ENCODE measurements around the gene NPLOC4. TPM values are rescaled to one million over a fixed set of nuclear protein-coding genes. Genes with fewer than 3 reads are reported as not detected.

The NPLOC4 gene
- total and polyA plus RNA-seq, 2 donors (not counting 1 experiment from before 2014, with no cell fraction given) = 70.2 to 101 TPM

GRCh38 chr17:81590121-81590520 lies 46.8 kb downstream of the NPLOC4 start:
- Histone ChIP-seq H3K27ac (ENCODE audit: low read length in 2 of 2) (no peak overlapping the region), H3K36me3 (replicated peaks in 1 of 2; ENCODE audit: control extremely low read depth in 1 of 2, control insufficient read depth in 1 of 2, extremely low read depth in 1 of 2, insufficient read depth in 2 of 2, low read length in 1 of 2) (peaks cover 18 to 66% of the 10 kb centered on the region in 2 experiments), H3K9me3 (ENCODE audit: control extremely low read depth in 1 of 3, control insufficient read depth in 2 of 3, insufficient read depth in 1 of 3, low read length in 2 of 3) (no peaks in the 10 kb centered on the region), H3K9ac (ENCODE audit: low read length) (no peak overlapping the region), H3K27me3 (replicated peaks in 1 of 4; ENCODE audit: control extremely low read depth in 1 of 4, control insufficient read depth in 3 of 4, insufficient read depth in 4 of 4, low read length in 3 of 4) (no peaks in the 10 kb centered on the region), H3K4me3 (ENCODE audit: control extremely low read depth in 1 of 5, extremely low read depth in 1 of 5, insufficient read depth in 1 of 5, low read depth in 2 of 5, low read length in 4 of 5) (no peak overlapping the region), H2AFZ (ENCODE audit: insufficient read depth, low read depth, low read length, poor library complexity, severe bottlenecking) (no peak overlapping the region), H3K4me2 (replicated peaks; ENCODE audit: low read depth, low read length, poor library complexity, severe bottlenecking) (no peak overlapping the region), H3K79me2 (ENCODE audit: control insufficient read depth, insufficient read depth, low read length) (peaks cover 31% of the 10 kb centered on the region), H3K4me1 (ENCODE audit: control insufficient read depth in 2 of 2, insufficient read depth in 2 of 2, low read length in 2 of 2) (no peaks in the 10 kb centered on the region), H4K20me1 (ENCODE audit: control insufficient read depth, insufficient read depth, low read length, poor library complexity, severe bottlenecking) (no peaks in the 10 kb centered on the region)
- ATAC-seq (ENCODE audit: low read depth) (no peak), DNase-seq (no peak)
- intact Hi-C loops (cut with micrococcal nuclease) = no loop called here
- Mint-ChIP-seq H3K27ac (no peak overlapping the region), H3K9me3 (ENCODE audit: insufficient read depth) (no peaks in the 10 kb centered on the region), H3K27me3 (no peaks in the 10 kb centered on the region), H3K4me3 (no peak overlapping the region), H3K4me1 (no peaks in the 10 kb centered on the region)
- POLR2A ChIA-PET = interaction anchor here (1.2 kb wide), 1 partner anchor 11 kb away, joined by 3 read pairs; no protein-coding TSS in a partner anchor
- CTCF ChIA-PET = no interaction called here
- TF ChIP-seq EZH2 (IDR thresholded peaks at IDR 0.05; ENCODE audit: borderline replicate concordance, insufficient read depth, low read depth, low read length, poor library complexity, severe bottlenecking) = no peak
- TF ChIP-seq, protein P1, sequence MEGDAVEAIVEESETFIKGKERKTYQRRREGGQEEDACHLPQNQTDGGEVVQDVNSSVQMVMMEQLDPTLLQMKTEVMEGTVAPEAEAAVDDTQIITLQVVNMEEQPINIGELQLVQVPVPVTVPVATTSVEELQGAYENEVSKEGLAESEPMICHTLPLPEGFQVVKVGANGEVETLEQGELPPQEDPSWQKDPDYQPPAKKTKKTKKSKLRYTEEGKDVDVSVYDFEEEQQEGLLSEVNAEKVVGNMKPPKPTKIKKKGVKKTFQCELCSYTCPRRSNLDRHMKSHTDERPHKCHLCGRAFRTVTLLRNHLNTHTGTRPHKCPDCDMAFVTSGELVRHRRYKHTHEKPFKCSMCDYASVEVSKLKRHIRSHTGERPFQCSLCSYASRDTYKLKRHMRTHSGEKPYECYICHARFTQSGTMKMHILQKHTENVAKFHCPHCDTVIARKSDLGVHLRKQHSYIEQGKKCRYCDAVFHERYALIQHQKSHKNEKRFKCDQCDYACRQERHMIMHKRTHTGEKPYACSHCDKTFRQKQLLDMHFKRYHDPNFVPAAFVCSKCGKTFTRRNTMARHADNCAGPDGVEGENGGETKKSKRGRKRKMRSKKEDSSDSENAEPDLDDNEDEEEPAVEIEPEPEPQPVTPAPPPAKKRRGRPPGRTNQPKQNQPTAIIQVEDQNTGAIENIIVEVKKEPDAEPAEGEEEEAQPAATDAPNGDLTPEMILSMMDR (IDR thresholded peaks at IDR 0.05) = no peak
- WGBS (ENCODE audit: insufficient coverage) = 95% methylated on average over 7 of the region's 8 CpGs

DNA sequence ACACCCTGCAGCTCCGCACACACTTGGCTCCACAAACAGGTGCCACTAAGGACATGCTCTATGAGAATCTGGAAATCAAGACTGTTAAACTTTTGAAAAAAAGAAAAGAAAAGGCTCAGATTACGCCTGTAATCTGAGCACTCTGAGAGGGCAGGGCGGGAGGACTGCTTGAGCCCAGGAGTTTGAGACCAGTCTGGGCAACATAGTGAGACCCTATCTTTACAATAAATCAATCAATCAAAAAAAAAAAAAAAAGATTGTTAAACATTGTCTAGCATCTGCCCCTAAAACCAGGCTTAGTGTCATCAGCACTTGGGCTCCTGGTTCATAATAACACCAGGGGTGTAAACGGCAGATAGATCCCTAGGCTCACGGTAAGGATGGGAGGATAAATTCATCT lies 47.3 kb downstream of the NPLOC4 start:
- H3K4me1 ChIP-seq (ENCODE audit: control insufficient read depth in 2 of 2, insufficient read depth in 2 of 2, low read length in 2 of 2) = no peaks in the 10 kb centered on the region
- no peak overlapping the region for H3K4me2 ChIP-seq (replicated peaks; ENCODE audit: low read depth, low read length, poor library complexity, severe bottlenecking)
- H3K9ac ChIP-seq (ENCODE audit: low read length) = no peak overlapping the region
- ATAC-seq (ENCODE audit: low read depth) (no peak), DNase-seq (no peak)
- H3K36me3 ChIP-seq (replicated peaks in 1 of 2; ENCODE audit: control extremely low read depth in 1 of 2, control insufficient read depth in 1 of 2, extremely low read depth in 1 of 2, insufficient read depth in 2 of 2, low read length in 1 of 2) = peaks cover 18 to 66% of the 10 kb centered on the region in 2 experiments
- H3K27ac Mint-ChIP-seq = no peak overlapping the region
- peaks cover 32% of the 10 kb centered on the region for H3K79me2 ChIP-seq (ENCODE audit: control insufficient read depth, insufficient read depth, low read length)
- WGBS (ENCODE audit: insufficient coverage) = 100% methylated on average over 4 of the region's 5 CpGs
- H3K9me3 ChIP-seq (ENCODE audit: control extremely low read depth in 1 of 3, control insufficient read depth in 2 of 3, insufficient read depth in 1 of 3, low read length in 2 of 3) = no peaks in the 10 kb centered on the region
- intact Hi-C loops (cut with micrococcal nuclease) = no loop called here
- POLR2A ChIA-PET = interaction anchor here (1.2 kb wide), 1 partner anchor 11 kb away, joined by 3 read pairs; no protein-coding TSS in a partner anchor
- no peak overlapping the region for H3K4me3 Mint-ChIP-seq
- no peak overlapping the region for H2AFZ ChIP-seq (ENCODE audit: insufficient read depth, low read depth, low read length, poor library complexity, severe bottlenecking)
- no peaks in the 10 kb centered on the region for H3K27me3 Mint-ChIP-seq
- H4K20me1 ChIP-seq (ENCODE audit: control insufficient read depth, insufficient read depth, low read length, poor library complexity, severe bottlenecking) = no peaks in the 10 kb centered on the region
- no peak overlapping the region for H3K27ac ChIP-seq (ENCODE audit: low read length in 2 of 2)
- H3K4me3 ChIP-seq (ENCODE audit: control extremely low read depth in 1 of 5, extremely low read depth in 1 of 5, insufficient read depth in 1 of 5, low read depth in 2 of 5, low read length in 4 of 5) = no peak overlapping the region
- no peaks in the 10 kb centered on the region for H3K27me3 ChIP-seq (replicated peaks in 1 of 4; ENCODE audit: control extremely low read depth in 1 of 4, control insufficient read depth in 3 of 4, insufficient read depth in 4 of 4, low read length in 3 of 4)
- CTCF ChIA-PET = no interaction called here
- TF ChIP-seq, protein P1 (IDR thresholded peaks at IDR 0.05) = no peak
- no peak for TF ChIP-seq EZH2 (IDR thresholded peaks at IDR 0.05; ENCODE audit: borderline replicate concordance, insufficient read depth, low read depth, low read length, poor library complexity, severe bottlenecking)
- no peaks in the 10 kb centered on the region for H3K9me3 Mint-ChIP-seq (ENCODE audit: insufficient read depth)
- no peaks in the 10 kb centered on the region for H3K4me1 Mint-ChIP-seq
